ENCODE data around the gene TENM3. TPM values are rescaled to one million over a fixed set of nuclear protein-coding genes. Genes with fewer than 3 reads are reported as not detected.

The TENM3 gene
- total and polyA plus RNA-seq, 5 experiments from 2014 or later = not detected

- H3K36me3 Mint-ChIP-seq = no peaks in the 10 kb centered on the region
- POLR2A ChIA-PET = no interaction called here
- no peak overlapping the region for H3K27ac Mint-ChIP-seq
- no peak for ATAC-seq
- DNase-seq = no peak
- H3K9me3 Mint-ChIP-seq = peaks cover 0 to 22% (median 5%) of the 10 kb centered on the region in 9 donors
- peaks cover 0 to 11% (median 4%) of the 10 kb centered on the region in 5 donors for H3K27me3 Mint-ChIP-seq
- no peaks in the 10 kb centered on the region for H3K4me1 Mint-ChIP-seq
- no peak overlapping the region for H3K4me3 Mint-ChIP-seq
These were observed 401.5 kb downstream of the TENM3 start for GRCh38 chr4:182644683-182645050.

- H3K4me1 Mint-ChIP-seq = no peaks in the 10 kb centered on the region
- DNase-seq = no peak
These were observed 402.3 kb downstream of the TENM3 start for GRCh38 chr4:182645511-182645910.

GRCh38 chr4:182647646-182648300 is 404.6 kb downstream of the TENM3 start:
- H3K27ac Mint-ChIP-seq = no peak overlapping the region
- H3K4me3 Mint-ChIP-seq = no peak overlapping the region
- no peaks in the 10 kb centered on the region for H3K36me3 Mint-ChIP-seq
- peaks cover 0 to 22% (median 5%) of the 10 kb centered on the region in 9 donors for H3K9me3 Mint-ChIP-seq
- POLR2A ChIA-PET = no interaction called here
- no peak for DNase-seq
- no peaks in the 10 kb centered on the region for H3K4me1 Mint-ChIP-seq
- no peak for ATAC-seq
- H3K27me3 Mint-ChIP-seq = peaks cover 3 to 26% (median 11%) of the 10 kb centered on the region in 5 donors

More at GRCh38 chr4:182645511-182645910, 402.3 kb downstream of the TENM3 start:
- POLR2A ChIA-PET = no interaction called here
- ATAC-seq = no peak
- Mint-ChIP-seq H3K27ac (no peak overlapping the region), H3K4me3 (no peak overlapping the region), H3K9me3 (peaks cover 0 to 22% (median 5%) of the 10 kb centered on the region in 9 donors), H3K36me3 (no peaks in the 10 kb centered on the region), H3K27me3 (peaks cover 3 to 17% (median 6%) of the 10 kb centered on the region in 5 donors)

GRCh38 chr4:182648766-182649165 is 405.6 kb downstream of the TENM3 start:
- H3K36me3 Mint-ChIP-seq = no peaks in the 10 kb centered on the region
- peaks cover 0 to 22% (median 5%) of the 10 kb centered on the region in 9 donors for H3K9me3 Mint-ChIP-seq
- H3K4me1 Mint-ChIP-seq = no peaks in the 10 kb centered on the region
- DNase-seq (no peak), ATAC-seq (no peak)
- POLR2A ChIA-PET = no interaction called here
- no peak overlapping the region for H3K27ac Mint-ChIP-seq
- H3K4me3 Mint-ChIP-seq = no peak overlapping the region
- peaks cover 3 to 26% (median 11%) of the 10 kb centered on the region in 5 donors for H3K27me3 Mint-ChIP-seq

DNA sequence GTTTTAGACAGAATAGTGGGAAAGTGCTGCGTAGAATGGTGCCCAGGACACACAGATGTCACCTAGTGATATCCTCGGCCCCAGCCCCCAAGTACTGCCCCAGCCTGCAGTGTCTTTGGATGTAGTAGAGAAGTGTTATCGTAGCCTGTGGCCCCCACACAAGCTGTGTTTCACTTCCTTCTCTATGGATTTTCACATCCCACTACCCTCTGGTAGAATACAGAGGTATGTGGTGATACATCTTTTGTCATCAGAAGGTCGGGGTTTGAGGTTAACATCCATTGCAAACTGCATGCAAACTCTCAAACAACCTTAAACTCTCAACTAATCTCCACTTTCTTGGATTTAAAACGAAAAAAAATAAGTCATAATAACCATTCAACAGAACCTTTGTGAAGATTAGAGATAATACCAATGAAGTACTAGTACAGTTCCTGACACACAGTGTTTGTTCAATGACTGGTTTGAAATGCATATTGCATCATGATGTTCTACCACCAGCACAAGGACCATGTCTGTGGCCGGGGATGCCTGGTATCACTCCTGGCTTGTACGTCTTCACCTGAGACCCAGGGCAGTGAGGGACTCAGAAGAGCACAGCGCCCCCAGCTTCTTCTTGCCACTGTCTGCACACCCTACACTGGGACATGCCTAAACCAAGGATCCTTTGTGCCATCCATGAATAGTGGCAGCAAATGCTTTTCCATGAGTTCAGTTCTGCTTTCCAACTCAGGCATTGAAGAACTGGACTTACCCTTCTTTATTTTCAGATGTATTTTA is 406.7 kb downstream of the TENM3 start:
- H3K27me3 Mint-ChIP-seq = peaks cover 3 to 26% (median 12%) of the 10 kb centered on the region in 5 donors
- no peak overlapping the region for H3K4me3 Mint-ChIP-seq
- H3K4me1 Mint-ChIP-seq = no peaks in the 10 kb centered on the region
- POLR2A ChIA-PET = no interaction called here
- ATAC-seq = no peak
- no peak overlapping the region for H3K27ac Mint-ChIP-seq
- DNase-seq = no peak
- H3K36me3 Mint-ChIP-seq = no peaks in the 10 kb centered on the region
- H3K9me3 Mint-ChIP-seq = peaks cover 0 to 22% (median 5%) of the 10 kb centered on the region in 9 donors

- ATAC-seq = no peak
- Mint-ChIP-seq H3K9me3 (no peaks in the 10 kb centered on the region), H3K4me1 (no peaks in the 10 kb centered on the region), H3K36me3 (no peaks in the 10 kb centered on the region), H3K27me3 (peaks cover 7 to 15% (median 10%) of the 10 kb centered on the region in 5 donors), H3K27ac (no peak overlapping the region), H3K4me3 (no peak overlapping the region)
- DNase-seq = no peak
- POLR2A ChIA-PET = no interaction called here
These were observed 410.4 kb downstream of the TENM3 start for GRCh38 chr4:182653596-182653995.

GRCh38 chr4:182655340-182655739 is 412.1 kb downstream of the TENM3 start:
- Mint-ChIP-seq H3K36me3 (no peaks in the 10 kb centered on the region), H3K9me3 (no peaks in the 10 kb centered on the region), H3K4me3 (no peak overlapping the region), H3K27ac (peak overlapping the region in 1 of 10 donors; percentile 14), H3K4me1 (no peaks in the 10 kb centered on the region), H3K27me3 (peaks cover 7 to 11% (median 9%) of the 10 kb centered on the region in 5 donors)
- no peak for ATAC-seq
- no peak for DNase-seq
- POLR2A ChIA-PET = no interaction called here

DNA sequence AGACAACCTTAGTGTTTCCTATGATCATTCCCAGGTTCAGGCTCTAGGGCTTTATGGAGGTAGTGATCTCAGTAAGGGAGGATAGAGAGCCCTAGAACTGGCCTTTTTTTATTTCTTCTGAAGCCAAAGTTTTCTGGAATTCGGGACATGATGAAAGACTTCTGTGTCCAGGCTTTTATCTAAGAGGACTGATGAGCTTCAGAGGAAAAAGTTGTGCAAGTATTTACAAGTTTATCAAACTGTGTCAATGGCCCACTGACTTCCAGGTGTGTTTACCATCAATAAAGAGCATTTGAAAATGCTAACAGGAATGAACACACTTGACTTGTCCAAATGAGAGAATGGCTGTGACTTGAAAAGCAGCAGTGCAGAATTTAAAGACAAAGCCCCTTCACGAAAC is 419.3 kb downstream of the TENM3 start:
- Mint-ChIP-seq H3K27me3 (peaks cover 0 to 10% (median 0%) of the 10 kb centered on the region in 5 donors), H3K27ac (no peak overlapping the region), H3K4me1 (no peaks in the 10 kb centered on the region), H3K36me3 (no peaks in the 10 kb centered on the region), H3K4me3 (no peak overlapping the region), H3K9me3 (peaks cover 0 to 8% (median 2%) of the 10 kb centered on the region in 9 donors)
- no peak for ATAC-seq
- POLR2A ChIA-PET = no interaction called here
- no peak for DNase-seq

- POLR2A ChIA-PET = no interaction called here
- H3K4me1 Mint-ChIP-seq = no peaks in the 10 kb centered on the region
- H3K4me3 Mint-ChIP-seq = no peak overlapping the region
- DNase-seq (no peak), ATAC-seq (no peak)
- peaks cover 0 to under 1% (median 0%) of the 10 kb centered on the region in 9 donors for H3K9me3 Mint-ChIP-seq
- H3K27me3 Mint-ChIP-seq = peaks cover 0 to 3% (median 2%) of the 10 kb centered on the region in 5 donors
- H3K36me3 Mint-ChIP-seq = no peaks in the 10 kb centered on the region
- H3K27ac Mint-ChIP-seq = no peak overlapping the region
These were observed 428.0 kb downstream of the TENM3 start for GRCh38 chr4:182671231-182671630.

DNA sequence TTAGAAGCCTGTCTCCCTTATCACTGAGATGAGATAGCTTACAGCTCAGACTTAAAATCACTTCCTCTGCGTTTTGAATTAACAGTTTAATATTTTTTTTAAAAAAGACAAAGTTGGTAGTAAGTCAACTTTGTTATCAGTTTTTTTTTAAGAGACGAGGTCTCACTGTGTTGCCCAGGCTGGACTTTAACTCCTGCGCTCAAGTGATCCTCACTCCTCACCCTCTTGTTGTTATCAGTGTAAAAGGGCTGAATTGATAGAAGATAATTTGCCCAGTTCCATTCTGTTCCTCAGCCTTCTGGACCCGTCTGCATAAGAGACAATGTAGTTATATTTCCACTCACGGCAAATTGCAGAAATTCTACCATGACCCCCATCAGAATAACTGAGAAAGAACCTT is 428.5 kb downstream of the TENM3 start:
- no peaks in the 10 kb centered on the region for H3K9me3 Mint-ChIP-seq
- no peaks in the 10 kb centered on the region for H3K4me1 Mint-ChIP-seq
- ATAC-seq (no peak), DNase-seq (no peak)
- peaks cover 0 to 6% (median 3%) of the 10 kb centered on the region in 5 donors for H3K27me3 Mint-ChIP-seq
- H3K36me3 Mint-ChIP-seq = no peaks in the 10 kb centered on the region
- no peak overlapping the region for H3K4me3 Mint-ChIP-seq
- POLR2A ChIA-PET = no interaction called here
- no peak overlapping the region for H3K27ac Mint-ChIP-seq

DNA sequence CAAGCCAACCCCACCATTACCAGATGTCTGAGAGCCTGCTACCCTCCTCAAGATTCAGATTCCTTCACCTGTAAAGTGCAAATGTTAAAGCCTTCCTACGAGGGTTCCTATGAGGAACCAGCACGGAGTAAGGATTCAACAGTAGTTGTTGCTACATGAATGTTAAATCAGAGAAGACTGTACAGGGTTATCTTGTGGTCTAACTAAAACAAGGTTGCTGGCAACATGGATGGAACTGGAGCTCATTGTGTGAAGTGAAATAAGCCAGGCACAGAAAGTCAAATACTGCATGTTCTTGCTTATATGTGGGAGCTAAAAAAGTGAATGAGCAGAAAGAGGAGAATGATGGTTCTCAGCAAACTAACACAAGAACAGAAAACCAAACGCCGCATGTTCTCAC is 435.4 kb downstream of the TENM3 start:
- H3K4me1 Mint-ChIP-seq = no peaks in the 10 kb centered on the region
- H3K27me3 Mint-ChIP-seq = peaks cover 0 to 11% (median 6%) of the 10 kb centered on the region in 5 donors
- no peaks in the 10 kb centered on the region for H3K9me3 Mint-ChIP-seq
- ATAC-seq (no peak), DNase-seq (no peak)
- POLR2A ChIA-PET = no interaction called here
- H3K36me3 Mint-ChIP-seq = no peaks in the 10 kb centered on the region
- no peak overlapping the region for H3K27ac Mint-ChIP-seq
- H3K4me3 Mint-ChIP-seq = no peak overlapping the region

GRCh38 chr4:182679533-182679932 is 436.3 kb downstream of the TENM3 start:
- POLR2A ChIA-PET = no interaction called here
- no peaks in the 10 kb centered on the region for H3K4me1 Mint-ChIP-seq
- ATAC-seq = no peak

GRCh38 chr4:182680234-182680653 is 437.0 kb downstream of the TENM3 start:
- Mint-ChIP-seq H3K27me3 (peaks cover 2 to 19% (median 11%) of the 10 kb centered on the region in 5 donors), H3K9me3 (no peaks in the 10 kb centered on the region), H3K36me3 (no peaks in the 10 kb centered on the region), H3K4me1 (no peaks in the 10 kb centered on the region), H3K4me3 (no peak overlapping the region), H3K27ac (no peak overlapping the region)
- DNase-seq = no peak
- no peak for ATAC-seq
- POLR2A ChIA-PET = interaction anchor here (0.6 kb wide), 1 partner anchor 1800 kb away, joined by 3 read pairs; no protein-coding TSS in a partner anchor

More at GRCh38 chr4:182679533-182679932, 436.3 kb downstream of the TENM3 start:
- peaks cover 2 to 19% (median 11%) of the 10 kb centered on the region in 5 donors for H3K27me3 Mint-ChIP-seq
- H3K9me3 Mint-ChIP-seq = no peaks in the 10 kb centered on the region
- no peak for DNase-seq
- no peak overlapping the region for H3K27ac Mint-ChIP-seq
- no peaks in the 10 kb centered on the region for H3K36me3 Mint-ChIP-seq
- H3K4me3 Mint-ChIP-seq = no peak overlapping the region

Data from naive thymus-derived CD8-positive, alpha-beta T cell (primary cell).